Measurements from ENCODE around the gene CDH3.
"Not testable (repeated sequence)": the region's sequence is repeated elsewhere in the genome, so short reads cannot be mapped to it uniquely, and the experiment has no call there.

The CDH3 gene

DNA sequence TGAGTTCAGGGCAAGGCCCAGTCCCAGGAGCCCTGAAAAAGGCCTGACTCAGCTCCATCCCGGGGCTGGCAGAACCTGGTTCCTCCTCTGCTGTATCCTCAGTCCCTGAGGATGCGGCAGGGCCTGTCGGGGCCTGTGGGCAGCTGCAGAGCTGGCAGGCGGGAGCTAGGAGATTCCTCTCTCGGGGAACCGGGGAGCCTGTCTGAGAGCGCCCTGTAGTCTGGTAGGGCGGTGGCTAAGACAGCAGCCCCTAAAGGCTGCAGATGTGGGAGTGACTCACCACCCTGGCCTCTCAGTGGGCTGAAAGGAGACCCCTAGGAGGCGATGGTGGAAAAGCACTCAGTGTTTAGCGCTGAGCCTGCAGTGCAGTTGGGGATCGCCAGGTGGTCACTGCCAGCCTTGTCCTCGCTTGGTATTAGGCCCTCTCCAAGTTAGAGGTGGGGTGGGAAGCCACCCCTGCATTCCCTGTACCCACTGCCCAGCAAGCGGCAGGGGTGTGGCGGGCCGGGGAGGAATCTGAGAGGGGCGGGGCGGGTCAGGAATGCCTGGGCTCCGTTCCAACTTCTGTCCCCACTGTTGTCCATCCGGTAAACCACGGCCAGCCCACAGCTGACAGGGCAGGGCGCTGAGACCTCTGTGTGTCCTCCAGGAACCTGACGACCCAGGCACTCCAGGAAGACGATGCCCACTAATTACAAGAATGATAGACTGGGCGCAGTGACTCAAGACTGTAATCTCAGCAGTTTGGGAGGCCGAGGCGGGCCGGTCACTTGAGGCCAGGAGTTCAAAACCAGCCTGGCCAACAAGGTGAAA, 62.4 kb downstream of the CDH3 start:
- no peak for DNase-seq

GRCh38 chr16:68710211-68710610, 65.1 kb downstream of the CDH3 start:
- DNase-seq = no peak

DNA sequence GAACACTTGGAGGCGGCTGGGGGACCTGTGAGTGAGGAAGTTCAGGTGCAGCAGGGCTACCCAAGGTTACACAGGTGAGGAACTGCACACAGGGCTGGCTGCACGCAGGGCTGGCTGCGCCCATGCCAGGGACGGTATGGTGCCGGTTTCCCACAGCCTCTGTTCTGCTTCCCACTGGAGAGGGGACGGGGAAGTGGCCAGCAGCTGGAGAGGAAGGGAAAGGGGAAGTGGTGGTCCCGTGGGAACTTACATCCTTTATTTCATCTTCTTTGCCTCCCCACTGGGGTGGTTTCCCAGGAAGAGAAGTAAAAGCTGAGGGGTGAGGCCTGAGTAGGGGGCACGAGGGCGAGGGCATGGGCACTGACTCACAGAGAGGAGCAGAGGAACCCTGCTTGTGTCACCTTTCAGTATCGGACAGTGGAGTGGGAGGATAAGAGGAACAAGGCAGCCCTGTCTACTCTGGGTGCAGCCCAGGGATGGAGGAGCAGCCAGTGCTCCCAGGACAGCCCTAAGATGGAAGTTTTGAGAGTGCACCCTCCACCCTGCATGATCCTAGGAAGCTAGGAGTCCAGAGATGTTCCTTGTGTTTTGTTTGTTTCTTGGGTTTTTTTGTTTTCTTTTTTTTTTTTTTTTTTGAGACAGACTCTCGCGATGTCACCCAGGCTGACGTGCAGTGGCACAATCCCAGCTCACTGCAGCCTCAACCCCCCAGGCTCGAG, 66.5 kb downstream of the CDH3 start:
- DNase-seq = no peak

DNA sequence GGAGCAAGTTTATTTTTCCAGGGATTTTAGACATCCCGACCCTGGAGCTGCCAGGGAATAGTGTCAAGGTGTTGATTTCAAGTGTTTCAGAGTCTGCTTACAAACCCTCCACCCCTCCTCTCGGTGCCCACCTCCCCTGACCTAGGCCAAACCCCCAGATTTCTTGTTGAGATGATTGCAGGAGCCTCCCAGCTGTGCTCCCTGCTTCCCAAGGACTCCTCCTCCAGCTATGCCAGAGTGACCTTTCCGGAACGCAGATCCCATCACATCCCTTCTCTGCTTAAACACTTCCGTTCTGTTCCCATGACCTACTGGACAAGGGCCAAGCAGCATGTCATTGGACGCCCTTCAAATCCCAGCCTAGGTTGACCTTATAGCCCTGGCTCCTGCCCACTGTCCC, 68.3 kb downstream of the CDH3 start:
- no peak for DNase-seq

- no peak for DNase-seq
Measured at GRCh38 chr16:68715471-68715870, 70.4 kb downstream of the CDH3 start.

DNA sequence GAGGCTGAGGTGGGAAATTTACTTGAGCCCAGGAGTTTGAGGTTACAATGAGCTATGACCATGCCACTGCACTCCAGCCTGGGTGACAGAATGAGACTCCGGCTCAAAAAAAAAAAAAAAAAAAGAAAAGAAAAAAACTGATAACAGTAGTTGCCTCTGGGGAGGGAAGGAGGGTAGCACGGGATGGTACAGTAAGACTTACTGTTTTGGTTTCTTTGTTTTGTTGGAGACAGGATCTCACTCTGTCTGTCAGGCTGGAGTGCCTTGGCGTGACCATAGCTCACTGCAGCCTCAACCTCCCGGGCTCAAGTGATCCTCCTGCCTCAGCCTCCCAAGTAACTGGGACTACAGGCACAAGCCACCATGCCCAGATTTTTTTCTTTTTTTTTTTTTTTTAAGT, 71.4 kb downstream of the CDH3 start:
- not testable (repeated sequence) for DNase-seq

- DNase-seq = no peak
Measured at GRCh38 chr16:68717684-68718083, 72.6 kb downstream of the CDH3 start.

- DNase-seq = no peak
Measured at GRCh38 chr16:68718590-68718989, 73.5 kb downstream of the CDH3 start.

GRCh38 chr16:68719993-68720489, 74.9 kb downstream of the CDH3 start:
- no peak for DNase-seq

DNA sequence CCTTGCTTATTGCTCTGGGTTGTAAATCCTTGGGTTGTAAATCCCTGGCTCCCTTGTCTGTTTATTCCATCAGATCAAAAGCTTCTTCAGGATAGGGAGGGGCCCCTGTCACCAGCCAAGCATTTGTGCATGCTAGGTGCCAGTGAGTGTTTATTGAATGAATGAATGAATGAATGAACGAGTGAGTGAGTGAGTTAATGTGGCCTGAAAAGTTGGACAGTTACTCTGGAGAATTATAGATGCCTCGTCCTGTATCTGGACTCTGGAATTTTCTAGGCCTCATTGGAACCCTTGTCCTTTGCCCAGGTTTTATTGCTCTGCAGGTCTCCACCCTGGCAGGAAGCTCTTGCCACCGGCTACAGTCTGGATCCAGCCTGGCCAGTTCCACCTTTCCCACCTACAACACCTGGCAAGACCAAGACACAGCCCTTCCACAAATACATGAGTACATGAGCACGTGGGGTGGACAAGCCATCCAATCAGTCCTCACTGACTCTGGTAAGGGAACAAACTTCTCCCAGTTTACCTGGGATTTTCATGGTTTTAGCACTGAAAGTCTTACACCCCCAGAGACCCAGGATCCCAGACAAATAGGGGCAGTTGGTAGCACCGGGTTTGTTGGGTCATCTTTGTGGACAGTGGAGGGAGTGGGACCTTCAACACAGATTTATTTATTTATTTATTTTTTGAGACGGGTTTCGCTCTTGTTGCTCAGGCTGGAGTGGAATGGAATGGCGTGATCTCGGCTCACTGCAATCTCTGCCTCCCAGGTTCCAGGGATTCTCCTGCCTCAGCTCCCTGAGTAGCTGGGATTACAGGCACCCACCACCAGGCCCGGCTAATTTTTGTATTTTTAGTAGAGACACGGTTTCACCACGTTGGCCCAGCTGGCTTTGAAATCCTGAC, 77.3 kb downstream of the CDH3 start:
- no peak for DNase-seq

- DNase-seq = no peak
Measured at GRCh38 chr16:68724797-68725196, 79.7 kb downstream of the CDH3 start.

DNA sequence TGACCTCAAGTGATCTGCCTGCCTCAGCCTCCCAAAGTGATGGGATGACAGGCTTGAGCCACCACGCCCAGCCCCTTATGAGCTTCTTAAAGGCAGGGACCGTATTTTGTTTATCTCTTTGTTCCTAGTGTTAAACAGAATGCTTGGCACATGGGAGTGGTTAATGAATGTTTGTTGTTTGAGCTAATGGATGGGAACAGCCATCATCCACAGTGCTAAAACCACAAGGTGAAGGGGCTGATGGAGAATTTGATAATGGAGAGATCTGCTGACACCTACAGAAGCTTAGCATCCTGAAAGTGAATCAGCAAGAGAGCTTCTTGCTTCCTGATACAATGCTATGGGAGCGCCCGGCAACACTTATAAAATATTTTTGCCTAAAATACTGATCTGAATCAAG, 83.4 kb downstream of the CDH3 start:
- no peak for DNase-seq

DNA sequence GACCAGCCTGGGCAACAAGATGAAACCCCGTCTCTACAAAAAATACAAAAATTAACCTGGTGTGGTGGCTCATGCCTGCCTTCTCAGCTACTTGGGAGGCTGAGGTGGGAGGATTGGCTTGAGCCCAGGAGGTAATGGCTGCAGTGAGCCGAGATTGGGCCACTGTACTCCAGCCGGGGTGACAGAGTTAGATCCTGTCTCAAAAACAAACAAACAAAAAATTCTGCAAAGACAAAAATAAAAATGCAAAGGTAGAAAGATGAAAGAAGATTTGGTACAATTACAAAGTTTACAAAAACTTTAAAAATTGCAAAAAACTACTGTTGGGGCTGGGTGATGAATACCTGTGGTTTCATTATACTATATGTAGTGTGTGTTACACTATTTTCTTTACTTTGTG, 86.5 kb downstream of the CDH3 start:
- no peak for DNase-seq

- DNase-seq = no peak
Measured at GRCh38 chr16:68732042-68732680, 87.1 kb downstream of the CDH3 start.

DNA sequence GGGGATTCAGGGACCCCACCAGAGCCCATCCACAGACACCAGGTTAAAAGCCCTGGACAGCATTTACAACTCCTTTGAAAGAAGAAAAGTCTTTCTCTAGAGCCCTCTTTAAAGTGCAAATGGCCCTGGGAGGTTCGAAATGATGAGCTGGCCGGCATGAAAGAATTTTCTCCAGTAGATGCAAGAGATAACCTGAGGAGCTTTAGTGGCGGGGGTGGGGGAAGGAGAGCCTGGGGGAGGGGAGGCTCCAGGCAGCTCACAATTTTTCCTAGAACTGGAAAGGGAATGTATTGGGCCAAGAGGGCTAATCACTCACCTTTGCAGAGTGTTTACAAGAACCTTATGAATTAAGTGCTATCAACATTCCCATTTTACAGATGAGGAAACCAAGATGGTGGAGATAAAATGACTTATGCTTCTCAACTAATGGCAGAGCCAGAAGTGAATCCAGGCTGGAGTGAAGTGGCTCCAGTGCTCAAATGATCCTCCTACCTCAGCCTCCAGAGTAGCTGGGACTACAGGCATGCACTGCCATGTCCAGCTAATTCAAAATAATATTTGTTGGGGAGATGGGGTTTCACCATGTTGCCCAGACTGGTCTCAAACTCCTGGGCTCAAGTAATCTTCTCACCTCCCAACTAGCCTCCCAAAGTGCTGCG, 87.8 kb downstream of the CDH3 start:
- DNase-seq = no peak

DNA sequence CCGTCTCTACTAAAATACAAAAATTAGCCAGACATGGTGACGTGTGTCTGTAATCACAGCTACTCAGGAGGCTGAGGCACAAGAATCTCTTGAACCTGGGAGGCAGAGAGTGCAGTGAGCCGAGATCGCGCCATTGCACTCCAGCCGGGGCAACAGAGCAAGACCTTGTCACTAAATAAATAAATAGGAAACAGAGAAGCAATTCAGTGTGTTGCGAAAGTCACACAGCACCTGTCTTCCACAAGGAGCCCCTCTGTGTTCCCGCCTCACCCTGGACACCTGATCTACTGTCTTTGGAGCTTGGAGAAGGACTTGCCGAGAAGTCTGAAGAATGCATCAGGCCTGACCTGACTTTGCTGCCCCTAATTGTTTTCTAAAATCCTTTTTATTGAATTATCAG, 88.5 kb downstream of the CDH3 start:
- no peak for DNase-seq

GRCh38 chr16:68734782-68735181, 89.7 kb downstream of the CDH3 start:
- no peak for DNase-seq

GRCh38 chr16:68736561-68736960, 91.5 kb downstream of the CDH3 start:
- no peak for DNase-seq

- no peak for DNase-seq
Measured at GRCh38 chr16:68737046-68737729, 92.1 kb downstream of the CDH3 start, which contains the start of gene CDH1. Gene CDH1, plus strand, starts transcription at chr16:68737292. Its CDS starts 124 bp downstream, at chr16:68737416.

- no peak for DNase-seq
Measured at GRCh38 chr16:68737730-68738629, 92.9 kb downstream of the CDH3 start.

All from NCI-H2227 treated with DMSO at 0.1 percent for 48 hours (cell line).